Nephron (organoid): ENCODE results near the gene TRPT1.

Experiments
- H3K27ac Mint-ChIP-seq, 3 experiments: 2 replicates each; pipeline ENCODE4 v1.8.0; 2020; ENCODE audit warnings: mixed read lengths in 3 of 3, mild to moderate bottlenecking in 2 of 3, moderate library complexity in 1 of 3
- H3K27me3 Mint-ChIP-seq: 2 replicates; pipeline ENCODE4 v1.8.0; 2021; ENCODE audit warnings: low read depth, mild to moderate bottlenecking, moderate library complexity, mixed read lengths
- H3K36me3 Mint-ChIP-seq: 2 replicates; pipeline ENCODE4 v1.8.0; 2020; ENCODE audit warnings: low read depth, mixed read lengths
- H3K4me1 Mint-ChIP-seq: 2 replicates; pipeline ENCODE4 v1.8.0; 2020; ENCODE audit warnings: mixed read lengths
- H3K4me3 Mint-ChIP-seq, 3 experiments: 2 replicates each; pipeline ENCODE4 v1.8.0; 2020; ENCODE audit warnings: mild to moderate bottlenecking in 3 of 3, mixed read lengths in 3 of 3, moderate library complexity in 2 of 3
- H3K9me3 Mint-ChIP-seq: 2 replicates; pipeline ENCODE4 v1.8.0; 2020; ENCODE audit warnings: mixed read lengths
- CTCF ChIP-seq, 3 experiments: fragments of 200-600 bp; sonication (generic); IDR thresholded peaks; one replicate each; pipeline ENCODE4 v1.5.0; 2021; ENCODE audit warnings: antibody characterized with exemption in 3 of 3; ENCODE audit not compliant: unreplicated experiment in 3 of 3

TRPT1 gene

GRCh38 chr11:64239662-64240434 lies 13.9 kb upstream of the TRPT1 start:
- peak overlapping the region; percentile 90 to 95 (median 92) for H3K4me3 Mint-ChIP-seq
- no peaks in the 10 kb centered on the region for H3K27me3 Mint-ChIP-seq

GRCh38 chr11:64238999-64239398 lies 13.0 kb upstream of the TRPT1 start:
- TF ChIP-seq CTCF (IDR thresholded peaks at IDR 0.05; ENCODE audit: unreplicated experiment in 3 of 3), result no peak
- peak overlapping the region; percentile 44 to 70 (median 67) for H3K4me3 Mint-ChIP-seq
- H3K9me3 Mint-ChIP-seq, result no peaks in the 10 kb centered on the region
- no peaks in the 10 kb centered on the region for H3K27me3 Mint-ChIP-seq
- peak overlapping the region; percentile 76 to 98 (median 88) for H3K27ac Mint-ChIP-seq
- peaks cover 14% of the 10 kb centered on the region for H3K36me3 Mint-ChIP-seq
- H3K4me1 Mint-ChIP-seq, result peaks cover 45% of the 10 kb centered on the region

More at GRCh38 chr11:64239662-64240434, 13.9 kb upstream of the TRPT1 start:
- no peaks in the 10 kb centered on the region for H3K9me3 Mint-ChIP-seq
- peaks cover 45% of the 10 kb centered on the region for H3K4me1 Mint-ChIP-seq
- peak overlapping the region; percentile 98 for H3K27ac Mint-ChIP-seq
- H3K36me3 Mint-ChIP-seq, result peaks cover 14% of the 10 kb centered on the region
- no peak for TF ChIP-seq CTCF (IDR thresholded peaks at IDR 0.05; ENCODE audit: unreplicated experiment in 3 of 3)

- Mint-ChIP-seq H3K4me1 (peaks cover 42% of the 10 kb centered on the region), H3K9me3 (no peaks in the 10 kb centered on the region), H3K27ac (peak overlapping the region; percentile 76 to 98 (median 88)), H3K4me3 (peak overlapping the region; percentile 18 to 70 (median 67)), H3K36me3 (peaks cover 9% of the 10 kb centered on the region), H3K27me3 (no peaks in the 10 kb centered on the region)
- no peak for TF ChIP-seq CTCF (IDR thresholded peaks at IDR 0.05; ENCODE audit: unreplicated experiment in 3 of 3)
Measured at GRCh38 chr11:64238076-64238475, 12.1 kb upstream of the TRPT1 start.

GRCh38 chr11:64237484-64237951 lies 11.5 kb upstream of the TRPT1 start:
- no peak for TF ChIP-seq CTCF (IDR thresholded peaks at IDR 0.05; ENCODE audit: unreplicated experiment in 3 of 3)
- H3K4me1 Mint-ChIP-seq, result peaks cover 42% of the 10 kb centered on the region
- H3K4me3 Mint-ChIP-seq, result peak overlapping the region; percentile 61 to 68 (median 63)
- peak overlapping the region; percentile 76 to 91 (median 86) for H3K27ac Mint-ChIP-seq
- H3K36me3 Mint-ChIP-seq, result peaks cover 9% of the 10 kb centered on the region
- H3K9me3 Mint-ChIP-seq, result no peaks in the 10 kb centered on the region
- no peaks in the 10 kb centered on the region for H3K27me3 Mint-ChIP-seq

- Mint-ChIP-seq H3K4me1 (peaks cover 44% of the 10 kb centered on the region), H3K36me3 (peaks cover 9% of the 10 kb centered on the region), H3K9me3 (no peaks in the 10 kb centered on the region), H3K4me3 (peak overlapping the region; percentile 84 to 90 (median 85)), H3K27me3 (peaks cover 4% of the 10 kb centered on the region), H3K27ac (peak overlapping the region; percentile 28 to 74 (median 55))
- TF ChIP-seq CTCF (IDR thresholded peaks at IDR 0.05; ENCODE audit: unreplicated experiment in 3 of 3), result no peak
Measured at GRCh38 chr11:64235437-64236161, 9.6 kb upstream of the TRPT1 start.
